GF-D8 (cell line): ENCODE data around the gene PFKFB4.

ENCODE experiments used
- DNase-seq: peaks from one replicate; lab custom pipeline; 2025; lab: John Stamatoyannopoulos, UW

Gene PFKFB4

DNA sequence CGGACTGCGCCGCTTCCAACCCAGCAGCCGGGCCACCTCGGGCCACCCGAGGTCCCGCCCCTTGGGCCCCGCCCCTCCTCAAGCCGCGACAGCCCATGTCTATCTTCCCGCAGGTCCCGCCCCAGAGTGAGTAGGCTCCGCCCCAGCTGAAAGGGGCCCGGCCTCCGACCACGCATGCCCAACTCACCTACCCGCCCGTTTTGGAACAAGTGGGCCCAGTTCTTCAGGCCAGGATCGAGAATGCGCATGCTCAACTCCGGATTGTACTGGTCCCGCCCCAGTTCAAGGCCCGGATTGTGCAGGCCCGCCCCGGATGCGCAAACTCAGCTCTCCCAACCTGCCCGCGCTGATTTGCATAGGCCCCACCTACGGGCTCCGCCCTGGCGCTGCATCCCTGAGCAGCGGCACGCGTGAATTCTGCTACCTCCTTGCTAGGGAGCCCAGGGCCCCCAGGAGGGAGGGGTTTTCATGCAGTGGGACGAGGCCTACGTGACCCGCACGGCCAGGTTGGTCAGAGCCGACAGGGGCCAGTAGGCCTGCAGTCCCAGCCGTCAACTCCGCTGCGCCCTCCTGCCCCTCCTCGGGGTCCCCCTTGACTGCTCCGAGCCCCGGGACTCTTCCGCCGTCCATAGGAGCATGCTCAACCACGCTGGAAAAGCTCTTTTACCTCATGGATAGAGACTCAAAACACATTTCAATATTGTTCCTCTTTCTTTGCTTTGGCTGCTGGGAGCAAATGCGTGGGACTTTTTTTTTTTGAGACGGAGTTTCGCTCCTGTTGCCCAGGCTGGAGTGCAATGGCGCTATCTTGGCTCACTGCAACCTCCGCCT, at the start of gene PFKFB4:
Gene PFKFB4 (minus strand): TSS at position 8 of the 831 bp plus-strand sequence. CDS start 26 bp downstream, outside the sequence.
- peak; percentile 96 for DNase-seq

DNA sequence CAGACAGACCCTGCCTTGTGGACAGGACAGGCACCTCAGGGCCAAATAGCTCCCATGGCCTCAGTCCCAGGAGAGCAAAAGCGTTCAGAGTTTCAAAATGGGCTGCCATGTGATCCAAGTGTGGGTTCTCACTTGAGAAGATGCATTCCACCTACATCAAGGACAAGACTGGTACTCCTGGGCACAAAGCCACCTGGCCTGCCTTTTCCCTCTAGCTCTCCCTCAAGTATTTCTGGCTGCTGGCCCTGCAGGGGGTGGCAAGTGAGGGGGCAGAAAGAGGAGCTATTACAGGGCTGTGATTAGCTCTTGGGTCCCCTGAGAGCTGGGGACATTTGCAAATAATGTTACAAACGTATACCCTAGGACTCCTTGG, 45.0 kb upstream of the PFKFB4 start:
- DNase-seq, result no peak

GRCh38 chr3:48600711-48601621, 44.4 kb upstream of the PFKFB4 start:
- no peak for DNase-seq

- no peak for DNase-seq
Observed at GRCh38 chr3:48599509-48600285, 43.1 kb upstream of the PFKFB4 start.

DNA sequence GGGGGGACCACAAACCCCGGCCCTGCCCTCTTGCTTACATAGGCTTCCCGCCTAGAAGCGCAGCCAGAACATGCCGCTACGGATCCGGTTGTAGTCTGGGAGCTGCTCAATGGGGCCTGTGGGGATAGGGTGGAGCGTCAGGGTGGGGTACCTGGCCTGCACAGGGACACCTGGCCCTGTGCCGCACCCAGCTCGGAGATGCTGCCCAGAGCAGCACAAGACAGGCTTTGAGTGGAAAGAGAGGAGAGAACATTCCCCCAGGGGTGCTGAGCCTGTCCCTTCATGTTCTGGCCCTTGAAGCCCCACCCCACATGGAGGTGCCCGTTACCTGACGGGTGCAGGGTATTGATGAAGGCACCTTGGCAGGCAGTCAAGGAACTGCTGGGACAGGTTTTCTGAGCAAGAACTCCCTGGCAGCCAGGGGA, 42.5 kb upstream of the PFKFB4 start:
- no peak for DNase-seq

DNA sequence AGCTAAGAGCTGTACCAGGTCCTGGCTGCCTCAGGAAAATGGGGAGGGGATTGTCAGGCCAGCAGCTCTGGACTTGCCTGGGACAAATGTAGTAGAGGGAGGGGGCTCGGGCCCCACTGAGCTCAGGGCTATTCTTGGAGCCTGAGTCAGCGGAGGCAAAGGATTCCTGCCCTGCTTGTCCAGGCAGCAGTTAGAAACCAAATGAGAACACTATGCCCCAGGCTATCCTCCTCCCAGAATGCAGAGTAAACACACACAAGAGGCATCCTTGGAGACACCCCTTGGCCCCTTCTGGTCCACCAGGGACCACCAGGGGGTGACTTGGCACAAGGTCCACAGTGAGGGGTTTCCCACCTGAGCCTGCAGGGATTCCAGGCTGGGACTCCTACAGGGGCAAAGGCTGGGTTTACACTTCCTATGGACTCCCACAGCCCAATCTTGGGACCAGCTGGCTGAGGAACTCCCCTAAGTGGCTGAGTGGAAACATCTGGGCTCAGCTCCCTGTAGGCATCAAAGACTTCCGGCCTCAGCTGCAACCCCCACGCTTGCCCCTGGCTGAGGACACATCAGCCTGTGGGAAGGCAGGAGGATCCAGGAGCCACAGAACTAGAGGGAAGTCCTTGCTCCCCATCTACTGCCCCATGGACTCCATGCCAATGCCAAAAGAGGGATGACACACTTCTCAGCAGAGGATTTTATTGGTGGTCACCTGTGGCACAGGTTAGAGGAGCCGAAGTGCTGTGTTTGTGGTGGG, 41.9 kb upstream of the PFKFB4 start:
- no peak for DNase-seq

DNA sequence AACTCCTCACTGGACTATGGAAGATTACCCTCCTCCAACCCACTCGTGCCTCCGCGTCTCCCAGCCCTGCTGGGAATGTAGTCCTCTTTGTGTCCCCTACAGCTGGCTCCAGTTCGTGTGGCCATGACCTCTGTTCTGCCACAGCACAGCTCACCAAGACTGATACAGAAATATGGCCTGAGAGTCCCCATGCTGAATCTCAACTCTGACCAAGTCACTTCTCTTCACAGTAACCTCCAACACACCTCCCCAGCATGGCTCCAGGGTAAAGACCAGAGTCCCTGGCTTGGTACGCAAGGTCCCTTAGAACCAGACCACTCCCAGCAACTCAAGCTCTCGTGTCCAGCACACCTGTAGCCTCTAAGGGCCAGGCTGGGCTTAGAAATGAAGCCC, 40.8 kb upstream of the PFKFB4 start:
- no peak for DNase-seq

- no peak for DNase-seq
Observed at GRCh38 chr3:48596676-48597407, 40.2 kb upstream of the PFKFB4 start.

DNA sequence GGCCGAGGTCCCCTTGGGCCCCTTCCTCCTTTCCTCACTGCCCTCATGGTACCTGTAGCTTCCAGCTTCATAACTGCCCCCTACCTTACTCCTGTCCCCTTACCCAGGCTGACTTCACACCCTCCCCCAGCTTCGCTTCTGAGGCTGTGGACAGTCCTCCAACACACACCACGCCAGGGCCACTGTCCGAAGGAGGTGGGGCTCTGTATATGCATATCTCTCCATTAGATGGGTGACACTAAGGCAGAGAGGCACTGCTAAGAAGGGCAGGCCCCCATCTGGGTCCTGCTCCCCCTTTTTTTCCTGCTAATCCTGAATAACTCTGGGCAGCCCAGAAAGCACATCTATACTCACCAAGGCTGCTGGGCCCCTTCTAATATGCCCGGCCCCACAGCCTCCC, 39.6 kb upstream of the PFKFB4 start:
- DNase-seq, result no peak

- DNase-seq, result no peak
Observed at GRCh38 chr3:48595526-48596121, 39.0 kb upstream of the PFKFB4 start.

- no peak for DNase-seq
Observed at GRCh38 chr3:48595075-48595525, 38.5 kb upstream of the PFKFB4 start, which contains the start of gene COL7A1. Gene COL7A1, minus strand, starts transcription at chr3:48595329. Its CDS starts 170 bp downstream, at chr3:48595159.

DNA sequence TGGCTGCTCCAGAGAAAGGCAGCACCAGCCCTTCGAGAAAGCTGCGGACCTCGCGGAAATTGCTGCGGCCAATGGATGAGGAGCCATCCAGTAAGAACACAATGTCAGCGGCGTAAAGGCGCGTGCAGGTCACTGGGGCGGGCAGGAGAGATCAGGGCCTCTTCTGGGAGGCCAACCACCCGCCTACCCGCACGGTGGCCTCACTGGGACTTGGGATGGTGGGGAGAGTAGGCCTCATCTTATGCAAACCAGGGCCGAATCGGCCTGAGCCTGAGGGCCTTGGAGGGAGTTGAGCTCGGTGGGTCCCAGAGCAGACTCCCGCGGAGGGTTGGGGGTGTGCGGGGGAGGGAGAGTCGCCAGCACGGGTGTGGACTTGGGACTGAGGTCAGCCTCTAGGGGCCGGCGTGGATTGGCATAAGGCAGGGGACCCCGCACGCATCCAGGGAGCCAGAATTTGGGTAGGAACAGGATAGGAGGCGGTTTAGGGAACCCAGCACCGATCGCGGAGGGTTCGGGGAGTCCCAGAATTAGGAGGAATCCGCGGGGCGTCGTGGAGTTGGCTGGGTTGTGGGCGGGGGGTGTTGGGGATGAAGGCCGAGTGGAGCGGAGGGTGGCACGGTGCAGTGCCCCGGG, 37.9 kb upstream of the PFKFB4 start:
- DNase-seq, result no peak

- no peak for DNase-seq
Observed at GRCh38 chr3:48593337-48593736, 36.7 kb upstream of the PFKFB4 start.

DNA sequence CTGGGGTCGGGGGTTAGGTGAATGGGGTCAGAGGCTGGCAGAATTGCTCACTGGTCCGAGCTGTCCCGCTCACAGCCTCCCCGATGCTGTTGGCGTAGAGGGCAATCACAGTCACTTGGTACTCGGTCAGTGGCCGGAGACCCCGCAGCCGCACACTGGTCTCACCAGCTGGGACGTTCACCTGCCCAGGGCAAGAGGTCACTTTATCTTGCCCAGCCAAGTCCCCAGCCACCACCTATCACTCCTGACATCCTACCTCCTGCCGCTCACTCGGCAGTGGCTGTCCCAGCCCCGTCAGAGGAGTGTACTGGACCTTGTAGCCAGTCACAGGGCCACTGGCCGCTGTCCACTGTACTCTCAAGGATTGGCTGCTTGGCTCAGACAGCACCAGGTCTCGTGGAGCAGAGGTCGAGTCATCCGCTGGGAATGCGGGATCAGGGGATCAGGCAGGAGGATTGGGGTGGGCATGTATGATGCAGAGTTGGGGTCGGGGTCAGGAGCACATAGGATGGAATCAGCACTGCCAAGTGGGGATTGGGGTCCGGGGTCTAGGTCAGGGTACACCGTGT, 36.0 kb upstream of the PFKFB4 start:
- no peak for DNase-seq

- no peak for DNase-seq
Observed at GRCh38 chr3:48591886-48592518, 35.4 kb upstream of the PFKFB4 start.

GRCh38 chr3:48591436-48591835, 34.8 kb upstream of the PFKFB4 start:
- DNase-seq, result no peak

DNA sequence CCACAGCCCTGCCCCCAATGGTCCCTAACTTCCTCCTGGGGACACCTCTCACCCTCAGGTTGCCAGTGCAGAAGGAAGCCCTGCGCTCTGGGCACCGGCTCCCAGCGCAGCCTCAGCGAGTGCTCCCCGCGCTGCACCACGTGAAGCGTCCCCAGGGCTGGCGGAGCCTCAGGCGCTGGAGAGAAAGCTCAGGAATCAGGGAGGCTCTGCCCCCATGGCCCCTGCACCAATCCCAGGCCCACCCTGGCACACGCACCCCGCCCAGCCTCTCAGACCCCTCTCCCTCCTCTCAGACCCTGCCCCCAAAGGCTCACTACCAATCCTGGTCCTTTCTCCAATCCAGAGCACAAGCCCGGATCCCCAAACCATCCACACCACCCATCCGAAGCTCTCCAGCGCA, 31.6 kb upstream of the PFKFB4 start:
- no peak for DNase-seq

- no peak for DNase-seq
Observed at GRCh38 chr3:48587686-48588085, 31.1 kb upstream of the PFKFB4 start.

DNA sequence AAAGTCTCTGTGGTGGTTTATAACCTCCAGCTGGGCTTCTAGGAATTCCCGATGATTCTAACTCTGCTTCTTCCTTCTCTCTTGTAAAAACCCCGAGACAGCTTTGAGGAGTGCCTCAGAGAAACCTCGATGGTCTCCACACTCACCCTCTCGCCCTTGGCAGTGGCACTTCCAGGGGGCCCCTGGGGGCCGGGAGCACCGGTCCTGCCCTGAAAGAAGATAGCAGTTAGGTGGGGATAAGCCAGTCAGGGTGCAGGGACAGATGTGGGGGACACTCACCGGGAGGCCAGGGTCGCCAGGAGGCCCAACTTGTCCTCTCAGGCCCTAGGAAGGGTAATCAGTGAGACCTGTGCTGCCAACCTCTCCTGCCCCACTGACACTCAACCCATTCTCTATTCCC, 28.8 kb upstream of the PFKFB4 start:
- DNase-seq, result no peak
